Activated CD4-positive, CD25-positive, alpha-beta regulatory T cell treated with anti-CD3 and anti-CD28 coated beads, Interleukin-2, amount 50 U/mL, for 72 hours (primary cell): ENCODE measurements around the gene DDX39B.
"Not testable (repeated sequence)": the region's sequence is repeated elsewhere in the genome, so short reads cannot be mapped to it uniquely, and the experiment has no call there.

Source experiments
- DNase-seq: peaks from one replicate; pipeline ENCODE4 v3.0.0; 2021

DDX39B gene

GRCh38 chr6:31541658-31542521 is at the start of gene DDX39B:
DDX39B (minus strand) TSS chr6:31542003; CDS start chr6:31540532, 1,471 bp downstream.
- DNase-seq: peak; percentile 88

- DNase-seq: not testable (repeated sequence)
Measured at GRCh38 chr6:31590691-31591090, 48.9 kb upstream of the DDX39B start.

GRCh38 chr6:31588871-31589650 is 47.3 kb upstream of the DDX39B start:
- no peak for DNase-seq

- DNase-seq: no peak
Measured at GRCh38 chr6:31587791-31588777, 46.3 kb upstream of the DDX39B start.

- DNase-seq: no peak
Measured at GRCh38 chr6:31586599-31587281, 44.9 kb upstream of the DDX39B start.

GRCh38 chr6:31586008-31586407 is 44.2 kb upstream of the DDX39B start, which contains the start of gene LST1:
LST1 (plus strand) TSS chr6:31586277; CDS start chr6:31587300, 1,023 bp downstream.
- DNase-seq: no peak

- DNase-seq: no peak
Measured at GRCh38 chr6:31585491-31585890, 43.7 kb upstream of the DDX39B start.

GRCh38 chr6:31582230-31582643 is 40.4 kb upstream of the DDX39B start, which contains the start of gene LTB:
LTB (minus strand) TSS chr6:31582424; CDS start chr6:31582417, 7 bp downstream.
- DNase-seq: peak; percentile 60

- DNase-seq: no peak
Measured at GRCh38 chr6:31581434-31582229, 39.8 kb upstream of the DDX39B start.

GRCh38 chr6:31580807-31581433 is 39.1 kb upstream of the DDX39B start:
- peak; percentile 93 for DNase-seq

- no peak for DNase-seq
Measured at GRCh38 chr6:31580438-31580740, 38.6 kb upstream of the DDX39B start.

- DNase-seq: no peak
Measured at GRCh38 chr6:31579546-31580437, 38.0 kb upstream of the DDX39B start.

GRCh38 chr6:31579119-31579505 is 37.3 kb upstream of the DDX39B start:
- no peak for DNase-seq

- no peak for DNase-seq
Measured at GRCh38 chr6:31578184-31579118, 36.6 kb upstream of the DDX39B start.

GRCh38 chr6:31577579-31577966 is 35.8 kb upstream of the DDX39B start:
- no peak for DNase-seq

- DNase-seq: peak; percentile 57
Measured at GRCh38 chr6:31576897-31577578, 35.2 kb upstream of the DDX39B start.

GRCh38 chr6:31575952-31576685 is 34.3 kb upstream of the DDX39B start:
- DNase-seq: no peak
